ENCODE measurements around the gene STYXL1.

- TF ChIP-seq CTCF (IDR thresholded peaks at IDR 0.05) (no peak), POLR2A (IDR thresholded peaks at IDR 0.05) (no peak)
Observed at GRCh38 chr7:76044375-76044865, 3.4 kb downstream of the STYXL1 start.

Data from body of pancreas (tissue), 4 donors.